ENCODE data around the gene MAPK4. TPM values are rescaled to one million over a fixed set of nuclear protein-coding genes. Genes with fewer than 3 reads are reported as not detected.
A peak's percentile ranks its signal among the peaks of the same experiment; 100 is the strongest.

MAPK4 gene
- total and polyA plus RNA-seq, 10 of the 15 experiments (the other 5 are each of a cell fraction or from before 2014, with no cell fraction given), result 0.03 to 0.11 (median 0.06) TPM; not detected in 4

DNA sequence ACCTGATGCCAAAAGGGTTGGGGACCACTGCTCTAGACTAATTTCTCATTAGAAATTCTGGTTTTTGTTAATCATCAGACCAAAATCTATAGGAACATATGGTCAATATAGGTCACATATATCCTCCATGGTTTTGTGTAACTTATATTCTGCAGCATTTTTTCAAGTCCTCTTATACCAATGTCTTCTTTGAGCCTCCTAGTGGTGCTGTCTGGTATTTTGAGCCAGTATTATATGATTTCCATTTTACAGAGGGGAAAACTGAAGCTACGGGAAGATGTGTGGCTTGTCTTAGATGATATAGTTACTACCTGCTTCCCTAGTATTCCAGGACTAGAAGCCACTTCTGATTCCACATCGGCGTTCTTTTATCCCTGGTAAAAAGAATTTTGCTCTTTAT is 13.8 kb downstream of the MAPK4 start:
- no peak for DNase-seq (ENCODE audit: low read depth, low spot score)
- ChIA-PET SMC1A (ENCODE audit: uncharacterized antibody, unreplicated experiment) (no interaction called here), RAD21 (ENCODE audit: unreplicated experiment) (no interaction called here), POLR2A (no interaction called here), CTCF (no interaction called here)
- no peak overlapping the region for H3K27ac ChIP-seq (ENCODE audit: control insufficient read depth, insufficient read depth)
- H3K27me3 ChIP-seq (replicated peaks in 1 of 2; ENCODE audit: control insufficient read depth in 2 of 2, insufficient read depth in 2 of 2, low read length in 1 of 2), result peaks cover 0 to 6% of the 10 kb centered on the region in 2 experiments; a peak in 2 of 4 replicates
- ATAC-seq, result peak; percentile 21; the same call in 1 of the 3 replicates
- no peak overlapping the region for H3K4me3 ChIP-seq
- no peak for FAIRE-seq
- no TSS peak for BruUV-seq (replicated peaks)
- WGBS (ENCODE audit: insufficient coverage, insufficient replicate concordance, low lambda C conversion rate, missing lambda C conversion rate), result 17% methylated on average over 3 of the region's 3 CpGs
- no peak overlapping the region for H3K4me2 ChIP-seq (ENCODE audit: control insufficient read depth, insufficient read depth)
- no peaks in the 10 kb centered on the region for H3K36me3 ChIP-seq (ENCODE audit: control insufficient read depth in 2 of 2, insufficient read depth in 2 of 2, low read length in 1 of 2)
- H3K79me2 ChIP-seq (ENCODE audit: control insufficient read depth, insufficient read depth, low read length), result no peaks in the 10 kb centered on the region
- intact Hi-C loops (cut with micrococcal nuclease; ENCODE audit: unreplicated experiment), result no loop called here
- no peaks in the 10 kb centered on the region for H3K9me3 ChIP-seq (replicated peaks; ENCODE audit: control insufficient read depth, insufficient read depth, low read length)
- no peak overlapping the region for H3K9ac ChIP-seq (ENCODE audit: control insufficient read depth, insufficient read depth, low read length)
- in situ Hi-C loops (cut with MboI), result no loop called here
- no peak overlapping the region for H2AFZ ChIP-seq (ENCODE audit: control insufficient read depth, low read depth, low read length)
- H4K20me1 ChIP-seq (ENCODE audit: control insufficient read depth, insufficient read depth), result no peaks in the 10 kb centered on the region
- no peaks in the 10 kb centered on the region for H3K4me1 ChIP-seq (ENCODE audit: control insufficient read depth, insufficient read depth, low read length)
- TF ChIP-seq ZNF274 (IDR thresholded peaks at IDR 0.05; ENCODE audit: insufficient read depth, insufficient read length) (no peak), HDAC2 (IDR thresholded peaks at IDR 0.05) (no peak)
- TF ChIP-seq, protein P1, sequence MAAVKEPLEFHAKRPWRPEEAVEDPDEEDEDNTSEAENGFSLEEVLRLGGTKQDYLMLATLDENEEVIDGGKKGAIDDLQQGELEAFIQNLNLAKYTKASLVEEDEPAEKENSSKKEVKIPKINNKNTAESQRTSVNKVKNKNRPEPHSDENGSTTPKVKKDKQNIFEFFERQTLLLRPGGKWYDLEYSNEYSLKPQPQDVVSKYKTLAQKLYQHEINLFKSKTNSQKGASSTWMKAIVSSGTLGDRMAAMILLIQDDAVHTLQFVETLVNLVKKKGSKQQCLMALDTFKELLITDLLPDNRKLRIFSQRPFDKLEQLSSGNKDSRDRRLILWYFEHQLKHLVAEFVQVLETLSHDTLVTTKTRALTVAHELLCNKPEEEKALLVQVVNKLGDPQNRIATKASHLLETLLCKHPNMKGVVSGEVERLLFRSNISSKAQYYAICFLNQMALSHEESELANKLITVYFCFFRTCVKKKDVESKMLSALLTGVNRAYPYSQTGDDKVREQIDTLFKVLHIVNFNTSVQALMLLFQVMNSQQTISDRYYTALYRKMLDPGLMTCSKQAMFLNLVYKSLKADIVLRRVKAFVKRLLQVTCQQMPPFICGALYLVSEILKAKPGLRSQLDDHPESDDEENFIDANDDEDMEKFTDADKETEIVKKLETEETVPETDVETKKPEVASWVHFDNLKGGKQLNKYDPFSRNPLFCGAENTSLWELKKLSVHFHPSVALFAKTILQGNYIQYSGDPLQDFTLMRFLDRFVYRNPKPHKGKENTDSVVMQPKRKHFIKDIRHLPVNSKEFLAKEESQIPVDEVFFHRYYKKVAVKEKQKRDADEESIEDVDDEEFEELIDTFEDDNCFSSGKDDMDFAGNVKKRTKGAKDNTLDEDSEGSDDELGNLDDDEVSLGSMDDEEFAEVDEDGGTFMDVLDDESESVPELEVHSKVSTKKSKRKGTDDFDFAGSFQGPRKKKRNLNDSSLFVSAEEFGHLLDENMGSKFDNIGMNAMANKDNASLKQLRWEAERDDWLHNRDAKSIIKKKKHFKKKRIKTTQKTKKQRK (IDR thresholded peaks at IDR 0.05; ENCODE audit: low read depth, low read length), result no peak
- TF ChIP-seq, protein P2, sequence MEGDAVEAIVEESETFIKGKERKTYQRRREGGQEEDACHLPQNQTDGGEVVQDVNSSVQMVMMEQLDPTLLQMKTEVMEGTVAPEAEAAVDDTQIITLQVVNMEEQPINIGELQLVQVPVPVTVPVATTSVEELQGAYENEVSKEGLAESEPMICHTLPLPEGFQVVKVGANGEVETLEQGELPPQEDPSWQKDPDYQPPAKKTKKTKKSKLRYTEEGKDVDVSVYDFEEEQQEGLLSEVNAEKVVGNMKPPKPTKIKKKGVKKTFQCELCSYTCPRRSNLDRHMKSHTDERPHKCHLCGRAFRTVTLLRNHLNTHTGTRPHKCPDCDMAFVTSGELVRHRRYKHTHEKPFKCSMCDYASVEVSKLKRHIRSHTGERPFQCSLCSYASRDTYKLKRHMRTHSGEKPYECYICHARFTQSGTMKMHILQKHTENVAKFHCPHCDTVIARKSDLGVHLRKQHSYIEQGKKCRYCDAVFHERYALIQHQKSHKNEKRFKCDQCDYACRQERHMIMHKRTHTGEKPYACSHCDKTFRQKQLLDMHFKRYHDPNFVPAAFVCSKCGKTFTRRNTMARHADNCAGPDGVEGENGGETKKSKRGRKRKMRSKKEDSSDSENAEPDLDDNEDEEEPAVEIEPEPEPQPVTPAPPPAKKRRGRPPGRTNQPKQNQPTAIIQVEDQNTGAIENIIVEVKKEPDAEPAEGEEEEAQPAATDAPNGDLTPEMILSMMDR (IDR thresholded peaks at IDR 0.05 in 2 of 3, conservative IDR thresholded peaks at IDR 0.05 in 1 of 3; ENCODE audit: control insufficient read depth in 2 of 3, extremely low read depth in 1 of 3, insufficient read depth in 1 of 3, low read depth in 3 of 3, low read length in 3 of 3), result peak; percentile 2 to 28 (median 14); a peak in 1 of 6 replicates

Data from GM12878 (cell line).